Dendritic cell treated with granulocyte-macrophage colony-stimulating factor and Interleukin-4, amounts not matched to agents 40 ng/mL and 50 ng/mL, for 4 days (primary cell): Measurements from ENCODE around the gene LBR.

Experiments
- H3K27ac Mint-ChIP-seq: one replicate; pipeline ENCODE4 v1.8.0; 2022; ENCODE audit warnings: mild to moderate bottlenecking, mixed read lengths
- H3K27me3 Mint-ChIP-seq: one replicate; pipeline ENCODE4 v1.8.0; 2022; ENCODE audit warnings: mild to moderate bottlenecking, mixed read lengths
- H3K36me3 Mint-ChIP-seq: one replicate; pipeline ENCODE4 v1.8.0; 2022; ENCODE audit warnings: low read depth, mixed read lengths
- H3K4me1 Mint-ChIP-seq: one replicate; pipeline ENCODE4 v1.8.0; 2022; ENCODE audit warnings: low read depth, mixed read lengths
- H3K4me3 Mint-ChIP-seq: one replicate; pipeline ENCODE4 v1.8.0; 2022; ENCODE audit warnings: mild to moderate bottlenecking, moderate library complexity, mixed read lengths
- H3K9me3 Mint-ChIP-seq: one replicate; pipeline ENCODE4 v1.8.0; 2022; ENCODE audit warnings: mixed read lengths
- intact Hi-C: fragments of 100-400 bp; cut with micrococcal nuclease; formaldehyde crosslinking; loops from one replicate; pipeline ENCODE4 v1.15.0; 2022

LBR gene

GRCh38 chr1:225428068-225428880, 436 bp upstream of the LBR start:
- intact Hi-C loops = loop anchor here (1.0 to 2.0 kb wide), 2 partner anchors 17 to 39 kb away; no protein-coding TSS in a partner anchor
- Mint-ChIP-seq H3K36me3 (peaks cover 5% of the 10 kb centered on the region), H3K4me1 (peaks cover 34% of the 10 kb centered on the region), H3K9me3 (no peaks in the 10 kb centered on the region), H3K27me3 (peaks cover under 1% of the 10 kb centered on the region), H3K27ac (peak overlapping the region; percentile 78), H3K4me3 (peak overlapping the region; percentile 84)

GRCh38 chr1:225426395-225427234, 1.2 kb downstream of the LBR start:
- Mint-ChIP-seq H3K27ac (peak overlapping the region; percentile 78), H3K4me3 (peak overlapping the region; percentile 84), H3K9me3 (no peaks in the 10 kb centered on the region), H3K36me3 (peaks cover 14% of the 10 kb centered on the region), H3K27me3 (no peaks in the 10 kb centered on the region), H3K4me1 (peaks cover 50% of the 10 kb centered on the region)
- intact Hi-C loops = no loop called here

GRCh38 chr1:225425201-225425786, 2.5 kb downstream of the LBR start:
- H3K27ac Mint-ChIP-seq = peak overlapping the region; percentile 16
- H3K4me3 Mint-ChIP-seq = no peak overlapping the region
- H3K4me1 Mint-ChIP-seq = peaks cover 50% of the 10 kb centered on the region
- intact Hi-C loops = no loop called here
- H3K9me3 Mint-ChIP-seq = no peaks in the 10 kb centered on the region
- H3K27me3 Mint-ChIP-seq = no peaks in the 10 kb centered on the region
- peaks cover 15% of the 10 kb centered on the region for H3K36me3 Mint-ChIP-seq

GRCh38 chr1:225424562-225425200, 3.2 kb downstream of the LBR start:
- no peaks in the 10 kb centered on the region for H3K9me3 Mint-ChIP-seq
- H3K27me3 Mint-ChIP-seq = no peaks in the 10 kb centered on the region
- H3K4me3 Mint-ChIP-seq = no peak overlapping the region
- H3K27ac Mint-ChIP-seq = peak overlapping the region; percentile 16
- peaks cover 22% of the 10 kb centered on the region for H3K36me3 Mint-ChIP-seq
- H3K4me1 Mint-ChIP-seq = peaks cover 50% of the 10 kb centered on the region
- intact Hi-C loops = no loop called here

- peak overlapping the region; percentile 50 for H3K27ac Mint-ChIP-seq
Observed at GRCh38 chr1:225423518-225423855, 4.4 kb downstream of the LBR start.

GRCh38 chr1:225422795-225423517, 4.9 kb downstream of the LBR start:
- peaks cover 50% of the 10 kb centered on the region for H3K4me1 Mint-ChIP-seq
- H3K9me3 Mint-ChIP-seq = no peaks in the 10 kb centered on the region
- intact Hi-C loops = no loop called here
- H3K27me3 Mint-ChIP-seq = no peaks in the 10 kb centered on the region
- peak overlapping the region; percentile 50 for H3K27ac Mint-ChIP-seq
- no peak overlapping the region for H3K4me3 Mint-ChIP-seq
- H3K36me3 Mint-ChIP-seq = peaks cover 39% of the 10 kb centered on the region

More at GRCh38 chr1:225423518-225423855, 4.4 kb downstream of the LBR start:
- Mint-ChIP-seq H3K4me1 (peaks cover 50% of the 10 kb centered on the region), H3K4me3 (no peak overlapping the region), H3K36me3 (peaks cover 33% of the 10 kb centered on the region), H3K9me3 (no peaks in the 10 kb centered on the region), H3K27me3 (no peaks in the 10 kb centered on the region)
- intact Hi-C loops = no loop called here

GRCh38 chr1:225422031-225422605, 5.7 kb downstream of the LBR start:
- no peaks in the 10 kb centered on the region for H3K27me3 Mint-ChIP-seq
- peak overlapping the region; percentile 62 for H3K27ac Mint-ChIP-seq
- peaks cover 45% of the 10 kb centered on the region for H3K36me3 Mint-ChIP-seq
- H3K4me3 Mint-ChIP-seq = peak overlapping the region; percentile 53
- peaks cover 50% of the 10 kb centered on the region for H3K4me1 Mint-ChIP-seq
- intact Hi-C loops = no loop called here
- no peaks in the 10 kb centered on the region for H3K9me3 Mint-ChIP-seq

- no peaks in the 10 kb centered on the region for H3K27me3 Mint-ChIP-seq
- H3K36me3 Mint-ChIP-seq = peaks cover 73% of the 10 kb centered on the region
- H3K27ac Mint-ChIP-seq = peak overlapping the region; percentile 13
- intact Hi-C loops = no loop called here
- no peak overlapping the region for H3K4me3 Mint-ChIP-seq
- peaks cover 33% of the 10 kb centered on the region for H3K4me1 Mint-ChIP-seq
- no peaks in the 10 kb centered on the region for H3K9me3 Mint-ChIP-seq
Observed at GRCh38 chr1:225418598-225418997, 9.2 kb downstream of the LBR start.

- no peaks in the 10 kb centered on the region for H3K27me3 Mint-ChIP-seq
- H3K4me3 Mint-ChIP-seq = no peak overlapping the region
- H3K36me3 Mint-ChIP-seq = peaks cover 69% of the 10 kb centered on the region
- H3K9me3 Mint-ChIP-seq = no peaks in the 10 kb centered on the region
- intact Hi-C loops = no loop called here
- H3K27ac Mint-ChIP-seq = no peak overlapping the region
- H3K4me1 Mint-ChIP-seq = peaks cover 28% of the 10 kb centered on the region
Observed at GRCh38 chr1:225418059-225418458, 9.8 kb downstream of the LBR start.

GRCh38 chr1:225415967-225416745, 11.7 kb downstream of the LBR start:
- no peak overlapping the region for H3K4me3 Mint-ChIP-seq
- no peaks in the 10 kb centered on the region for H3K27me3 Mint-ChIP-seq
- H3K9me3 Mint-ChIP-seq = no peaks in the 10 kb centered on the region
- H3K36me3 Mint-ChIP-seq = peaks cover 81% of the 10 kb centered on the region
- no peak overlapping the region for H3K27ac Mint-ChIP-seq
- peaks cover 20% of the 10 kb centered on the region for H3K4me1 Mint-ChIP-seq
- intact Hi-C loops = no loop called here

- Mint-ChIP-seq H3K36me3 (peaks cover 88% of the 10 kb centered on the region), H3K27ac (no peak overlapping the region), H3K4me1 (peaks cover 20% of the 10 kb centered on the region), H3K4me3 (no peak overlapping the region), H3K9me3 (no peaks in the 10 kb centered on the region), H3K27me3 (no peaks in the 10 kb centered on the region)
- intact Hi-C loops = no loop called here
Observed at GRCh38 chr1:225415307-225415706, 12.5 kb downstream of the LBR start.

- intact Hi-C loops = no loop called here
- H3K27ac Mint-ChIP-seq = peak overlapping the region; percentile 9
- H3K4me3 Mint-ChIP-seq = no peak overlapping the region
- no peaks in the 10 kb centered on the region for H3K9me3 Mint-ChIP-seq
- H3K27me3 Mint-ChIP-seq = no peaks in the 10 kb centered on the region
- peaks cover 88% of the 10 kb centered on the region for H3K36me3 Mint-ChIP-seq
- H3K4me1 Mint-ChIP-seq = peaks cover 20% of the 10 kb centered on the region
Observed at GRCh38 chr1:225413708-225414375, 14.0 kb downstream of the LBR start.
